Measurements from ENCODE around the gene BNIP2. TPM values are rescaled to one million over a fixed set of nuclear protein-coding genes. Genes with fewer than 3 reads are reported as not detected.
"Not testable (repeated sequence)": the region's sequence is repeated elsewhere in the genome, so short reads cannot be mapped to it uniquely, and the experiment has no call there.

BNIP2 gene
- total and polyA plus RNA-seq, 4 donors, result 33.0 to 90.5 (median 66.7) TPM

DNA sequence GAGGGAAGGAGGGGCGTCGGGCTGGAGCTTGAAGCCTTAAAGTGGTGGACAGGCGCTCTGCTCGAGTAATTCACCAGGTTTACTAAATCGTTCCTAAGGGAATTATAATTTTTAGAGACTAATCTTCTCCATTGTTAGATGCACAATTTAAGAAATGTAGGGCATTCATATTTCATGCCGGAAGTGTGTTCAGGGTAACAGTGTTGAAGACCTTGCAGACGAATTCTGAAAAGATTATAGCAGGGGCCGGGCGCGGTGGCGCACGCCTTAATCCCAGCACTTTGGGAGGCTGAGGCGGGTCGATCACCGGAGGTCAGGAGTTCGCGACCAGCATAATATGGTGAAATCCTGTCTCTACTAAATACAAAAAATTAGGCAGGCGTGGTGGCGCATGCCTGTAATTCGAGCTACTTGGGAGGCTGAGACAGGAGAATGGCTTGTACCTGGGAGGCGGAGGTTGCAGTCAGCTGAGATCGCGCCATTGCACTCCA is 31.4 kb downstream of the BNIP2 start:
- no peaks in the 10 kb centered on the region for H3K9me3 ChIP-seq (ENCODE audit: control insufficient read depth, low read length)
- intact Hi-C loops (cut with DNase I), result loop anchor here in 1 of 2 donors (2.0 kb wide), 1 partner anchor 31 kb away; the partner anchor contains the start of gene BNIP2
- H3K27me3 ChIP-seq (ENCODE audit: control insufficient read depth in 1 of 2, insufficient read depth in 2 of 2, low read length in 1 of 2), result no peaks in the 10 kb centered on the region
- peak overlapping the region; percentile 45 to 46 for H3K4me3 ChIP-seq (ENCODE audit: low read length in 2 of 2)
- DNase-seq, result no peak
- no peak overlapping the region for H3K27ac ChIP-seq (ENCODE audit: low read depth in 1 of 2, low read length in 2 of 2)
- 38 to 46% methylated on average over 23 of the region's 23 CpGs for WGBS, 2 donors
- ATAC-seq (ENCODE audit: low FRiP score), result peak; percentile 3
- peaks cover 2 to 12% of the 10 kb centered on the region in 2 donors for H3K4me1 ChIP-seq (ENCODE audit: control insufficient read depth in 1 of 2, insufficient read depth in 2 of 2, low read length in 2 of 2)
- H3K36me3 ChIP-seq (ENCODE audit: control insufficient read depth in 1 of 2, insufficient read depth in 2 of 2, low read length in 1 of 2), result no peaks in the 10 kb centered on the region

GRCh38 chr15:59656897-59657634 is 32.1 kb downstream of the BNIP2 start, which contains the start of gene GTF2A2:
TSS of gene GTF2A2 (minus strand) at chr15:59657515. CDS start at chr15:59652277, 5,238 bp downstream.
- DNase-seq (peak; percentile 97 to 98), ATAC-seq (ENCODE audit: low FRiP score) (peak; percentile 99)
- H3K27me3 ChIP-seq (ENCODE audit: control insufficient read depth in 1 of 2, insufficient read depth in 2 of 2, low read length in 1 of 2), result no peaks in the 10 kb centered on the region
- intact Hi-C loops (cut with DNase I), result loop anchor here in 1 of 2 donors (2.0 kb wide), 1 partner anchor 32 kb away; the partner anchor contains the start of gene BNIP2
- peak within 1 kb of the TSS in 1 of 2 donors; percentile 84 for H3K27ac ChIP-seq (ENCODE audit: low read depth in 1 of 2, low read length in 2 of 2)
- H3K36me3 ChIP-seq (ENCODE audit: control insufficient read depth in 1 of 2, insufficient read depth in 2 of 2, low read length in 1 of 2), result no peaks in the 10 kb centered on the region
- no peaks in the 10 kb centered on the region for H3K9me3 ChIP-seq (ENCODE audit: control insufficient read depth, low read length)
- peaks cover 2 to 12% of the 10 kb centered on the region in 2 donors for H3K4me1 ChIP-seq (ENCODE audit: control insufficient read depth in 1 of 2, insufficient read depth in 2 of 2, low read length in 2 of 2)
- H3K4me3 ChIP-seq (ENCODE audit: low read length in 2 of 2), result peak within 1 kb of the TSS; percentile 75 to 95
- 0% methylated on average over 47 to 59 of the region's 59 CpGs for WGBS, 2 donors

- no peaks in the 10 kb centered on the region for H3K27me3 ChIP-seq (ENCODE audit: control insufficient read depth in 1 of 2, insufficient read depth in 2 of 2, low read length in 1 of 2)
- peaks cover 2 to 12% of the 10 kb centered on the region in 2 donors for H3K4me1 ChIP-seq (ENCODE audit: control insufficient read depth in 1 of 2, insufficient read depth in 2 of 2, low read length in 2 of 2)
- no peak overlapping the region for H3K27ac ChIP-seq (ENCODE audit: low read depth in 1 of 2, low read length in 2 of 2)
- H3K9me3 ChIP-seq (ENCODE audit: control insufficient read depth, low read length), result no peaks in the 10 kb centered on the region
- H3K4me3 ChIP-seq (ENCODE audit: low read length in 2 of 2), result no peak overlapping the region
- intact Hi-C loops (cut with DNase I), result no loop called here
- no peaks in the 10 kb centered on the region for H3K36me3 ChIP-seq (ENCODE audit: control insufficient read depth in 1 of 2, insufficient read depth in 2 of 2, low read length in 1 of 2)
- ATAC-seq (ENCODE audit: low FRiP score), result no peak
- no peak for DNase-seq
- WGBS, 2 donors, result 94% methylated on average over 1 of the region's 1 CpG
Measured at GRCh38 chr15:59654046-59654445, 35.1 kb downstream of the BNIP2 start.

DNA sequence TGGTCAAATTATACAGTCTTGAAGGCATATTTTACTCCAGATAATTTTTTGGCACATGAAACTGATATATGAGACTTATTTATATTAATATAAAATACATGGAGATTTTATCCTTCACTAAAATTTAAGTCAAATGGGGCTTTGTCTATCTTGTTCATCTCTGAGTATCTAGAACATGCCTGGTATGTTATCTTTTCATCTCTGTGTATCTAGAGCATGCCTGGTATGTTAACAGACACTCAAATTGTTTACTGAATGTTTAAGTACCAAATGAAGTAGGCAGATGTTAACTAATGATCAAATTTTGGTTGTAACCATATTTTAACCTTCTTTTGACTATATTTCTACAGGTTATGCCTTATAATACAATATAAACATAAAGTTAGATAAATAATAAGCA is 39.5 kb downstream of the BNIP2 start:
- H3K27ac ChIP-seq (ENCODE audit: low read depth in 1 of 2, low read length in 2 of 2), result no peak overlapping the region
- no peaks in the 10 kb centered on the region for H3K27me3 ChIP-seq (ENCODE audit: control insufficient read depth in 1 of 2, insufficient read depth in 2 of 2, low read length in 1 of 2)
- peaks cover 0 to 1% of the 10 kb centered on the region in 2 donors for H3K4me1 ChIP-seq (ENCODE audit: control insufficient read depth in 1 of 2, insufficient read depth in 2 of 2, low read length in 2 of 2)
- H3K36me3 ChIP-seq (ENCODE audit: control insufficient read depth in 1 of 2, insufficient read depth in 2 of 2, low read length in 1 of 2), result no peaks in the 10 kb centered on the region
- DNase-seq (no peak), ATAC-seq (ENCODE audit: low FRiP score) (no peak)
- H3K4me3 ChIP-seq (ENCODE audit: low read length in 2 of 2), result no peak overlapping the region
- intact Hi-C loops (cut with DNase I), result no loop called here
- H3K9me3 ChIP-seq (ENCODE audit: control insufficient read depth, low read length), result no peaks in the 10 kb centered on the region

DNA sequence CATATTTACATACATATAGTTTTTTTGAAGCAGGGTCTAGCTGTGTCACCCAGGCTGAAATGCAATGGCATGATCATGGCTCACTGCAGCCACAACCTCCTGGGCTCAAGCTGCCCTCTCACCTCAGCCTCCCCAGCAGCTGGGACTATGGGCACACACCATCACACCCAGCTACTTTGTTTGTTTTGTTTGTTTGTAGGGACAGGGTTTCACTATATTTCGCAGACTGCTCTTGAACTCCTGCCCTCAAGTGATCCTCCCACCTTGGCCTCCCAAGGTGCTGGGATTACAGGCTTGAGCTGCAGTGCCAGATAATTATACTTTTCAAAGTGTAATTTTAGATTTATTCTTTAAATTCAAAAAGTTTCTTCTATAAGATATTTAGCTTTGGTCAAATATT is 42.0 kb downstream of the BNIP2 start:
- ATAC-seq (ENCODE audit: low FRiP score) (no peak), DNase-seq (no peak)
- Histone ChIP-seq H3K4me3 (ENCODE audit: low read length in 2 of 2) (no peak overlapping the region), H3K9me3 (ENCODE audit: control insufficient read depth, low read length) (no peaks in the 10 kb centered on the region), H3K27me3 (ENCODE audit: control insufficient read depth in 1 of 2, insufficient read depth in 2 of 2, low read length in 1 of 2) (no peaks in the 10 kb centered on the region), H3K27ac (ENCODE audit: low read depth in 1 of 2, low read length in 2 of 2) (no peak overlapping the region), H3K4me1 (ENCODE audit: control insufficient read depth in 1 of 2, insufficient read depth in 2 of 2, low read length in 2 of 2) (no peaks in the 10 kb centered on the region), H3K36me3 (ENCODE audit: control insufficient read depth in 1 of 2, insufficient read depth in 2 of 2, low read length in 1 of 2) (peaks cover 0 to 1% of the 10 kb centered on the region in 2 donors)
- intact Hi-C loops (cut with DNase I), result no loop called here
- 97 to 100% methylated on average over 1 of the region's 1 CpG for WGBS, 2 donors

DNA sequence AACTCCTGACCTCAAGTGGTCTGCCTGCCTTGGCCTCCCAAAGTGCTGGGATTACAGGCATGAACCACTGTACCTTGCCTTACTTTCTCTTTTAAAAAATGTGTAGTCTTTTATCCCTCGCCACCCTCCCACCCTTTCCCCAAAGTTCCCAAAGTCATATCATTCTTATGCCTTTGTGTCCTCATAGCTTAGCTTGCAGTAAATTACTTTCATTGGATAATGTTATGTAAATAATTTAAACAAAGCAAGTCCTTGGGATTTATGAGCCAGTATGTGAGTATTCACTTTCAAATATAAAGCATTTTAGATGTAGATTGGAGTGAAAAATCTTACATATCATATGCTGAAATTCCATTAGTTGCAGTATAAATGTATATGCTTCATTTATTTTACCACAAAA is 42.8 kb downstream of the BNIP2 start:
- 90 to 97% methylated on average over 1 of the region's 1 CpG for WGBS, 2 donors
- intact Hi-C loops (cut with DNase I), result no loop called here
- Histone ChIP-seq H3K36me3 (ENCODE audit: control insufficient read depth in 1 of 2, insufficient read depth in 2 of 2, low read length in 1 of 2) (peaks cover 0 to 1% of the 10 kb centered on the region in 2 donors), H3K27ac (ENCODE audit: low read depth in 1 of 2, low read length in 2 of 2) (no peak overlapping the region), H3K4me1 (ENCODE audit: control insufficient read depth in 1 of 2, insufficient read depth in 2 of 2, low read length in 2 of 2) (no peaks in the 10 kb centered on the region), H3K9me3 (ENCODE audit: control insufficient read depth, low read length) (no peaks in the 10 kb centered on the region), H3K4me3 (ENCODE audit: low read length in 2 of 2) (no peak overlapping the region), H3K27me3 (ENCODE audit: control insufficient read depth in 1 of 2, insufficient read depth in 2 of 2, low read length in 1 of 2) (no peaks in the 10 kb centered on the region)
- ATAC-seq (ENCODE audit: low FRiP score), result no peak
- no peak for DNase-seq

DNA sequence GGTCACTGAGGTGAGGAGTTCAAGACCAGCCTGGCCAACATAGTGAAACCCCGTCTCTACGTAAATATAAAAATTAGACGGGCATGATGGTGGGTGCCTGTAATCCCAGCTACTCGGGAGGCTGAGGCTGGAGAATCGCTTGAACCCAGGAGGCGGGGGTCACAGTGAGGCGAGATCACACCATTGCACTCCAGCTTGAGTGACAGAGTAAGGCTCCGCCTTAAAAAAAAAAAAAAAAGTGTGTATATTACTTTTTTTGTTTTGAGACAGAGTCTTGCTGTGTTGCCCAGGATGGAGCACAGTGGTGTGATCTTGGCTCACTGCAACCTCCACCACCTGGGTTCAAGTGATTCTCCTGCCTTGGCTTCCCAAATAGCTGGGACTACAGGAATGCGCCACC is 43.3 kb downstream of the BNIP2 start:
- 95% methylated on average over 9 of the region's 9 CpGs for WGBS, 2 donors
- H3K9me3 ChIP-seq (ENCODE audit: control insufficient read depth, low read length); DNase-seq; H3K27me3 ChIP-seq (ENCODE audit: control insufficient read depth in 1 of 2, insufficient read depth in 2 of 2, low read length in 1 of 2); intact Hi-C loops (cut with DNase I); ATAC-seq (ENCODE audit: low FRiP score); H3K4me1 ChIP-seq (ENCODE audit: control insufficient read depth in 1 of 2, insufficient read depth in 2 of 2, low read length in 2 of 2); H3K27ac ChIP-seq (ENCODE audit: low read depth in 1 of 2, low read length in 2 of 2); H3K36me3 ChIP-seq (ENCODE audit: control insufficient read depth in 1 of 2, insufficient read depth in 2 of 2, low read length in 1 of 2); H3K4me3 ChIP-seq (ENCODE audit: low read length in 2 of 2): not testable (repeated sequence)

DNA sequence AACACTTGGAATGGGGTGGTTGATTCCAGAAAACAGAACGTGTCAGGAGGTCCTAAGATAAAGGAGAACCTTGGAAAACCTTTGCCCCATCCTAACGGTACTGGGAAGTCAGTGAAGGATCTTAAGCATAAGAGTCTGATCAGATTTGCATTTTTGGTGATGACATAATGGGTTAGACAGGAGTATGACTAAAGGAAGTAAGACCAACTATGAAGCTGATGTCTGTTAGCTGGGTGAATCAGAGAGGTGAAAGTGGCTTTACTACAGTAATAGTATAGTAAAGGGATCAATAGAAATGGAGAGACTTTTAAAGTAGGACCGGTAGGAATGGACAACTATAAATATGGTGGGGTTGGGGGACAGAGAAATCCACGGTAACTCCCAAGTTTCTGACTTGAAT is 44.4 kb downstream of the BNIP2 start:
- WGBS, 2 donors, result 86% methylated on average over 4 of the region's 4 CpGs
- Histone ChIP-seq H3K4me3 (ENCODE audit: low read length in 2 of 2) (no peak overlapping the region), H3K4me1 (ENCODE audit: control insufficient read depth in 1 of 2, insufficient read depth in 2 of 2, low read length in 2 of 2) (no peaks in the 10 kb centered on the region), H3K9me3 (ENCODE audit: control insufficient read depth, low read length) (no peaks in the 10 kb centered on the region), H3K27ac (ENCODE audit: low read depth in 1 of 2, low read length in 2 of 2) (no peak overlapping the region), H3K36me3 (ENCODE audit: control insufficient read depth in 1 of 2, insufficient read depth in 2 of 2, low read length in 1 of 2) (peaks cover 0 to 1% of the 10 kb centered on the region in 2 donors), H3K27me3 (ENCODE audit: control insufficient read depth in 1 of 2, insufficient read depth in 2 of 2, low read length in 1 of 2) (no peaks in the 10 kb centered on the region)
- ATAC-seq (ENCODE audit: low FRiP score) (no peak), DNase-seq (no peak)
- intact Hi-C loops (cut with DNase I), result no loop called here

DNA sequence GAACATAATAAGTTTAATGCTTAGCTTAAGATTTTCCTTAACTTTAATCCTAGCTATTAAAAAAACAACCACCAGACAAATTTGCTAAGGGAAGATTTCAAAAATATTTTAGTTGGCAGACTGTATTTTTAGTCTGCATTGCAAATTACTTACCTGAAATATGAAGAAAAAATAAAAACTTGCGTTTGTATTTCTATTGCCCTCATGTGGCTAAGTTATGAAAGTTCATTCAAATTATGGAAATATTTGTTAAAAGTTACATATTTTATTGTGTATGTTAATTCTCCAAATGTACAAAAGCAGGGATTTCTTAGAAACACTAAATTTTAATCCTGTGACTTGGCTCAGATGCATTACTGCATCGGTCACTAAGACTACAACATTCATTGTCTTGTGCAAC is 46.8 kb downstream of the BNIP2 start:
- no peak overlapping the region for H3K27ac ChIP-seq (ENCODE audit: low read depth in 1 of 2, low read length in 2 of 2)
- H3K4me1 ChIP-seq (ENCODE audit: control insufficient read depth in 1 of 2, insufficient read depth in 2 of 2, low read length in 2 of 2), result no peaks in the 10 kb centered on the region
- no peaks in the 10 kb centered on the region for H3K27me3 ChIP-seq (ENCODE audit: control insufficient read depth in 1 of 2, insufficient read depth in 2 of 2, low read length in 1 of 2)
- ATAC-seq (ENCODE audit: low FRiP score) (no peak), DNase-seq (no peak)
- no peak overlapping the region for H3K4me3 ChIP-seq (ENCODE audit: low read length in 2 of 2)
- intact Hi-C loops (cut with DNase I), result no loop called here
- no peaks in the 10 kb centered on the region for H3K9me3 ChIP-seq (ENCODE audit: control insufficient read depth, low read length)
- peaks cover 0 to 1% of the 10 kb centered on the region in 2 donors for H3K36me3 ChIP-seq (ENCODE audit: control insufficient read depth in 1 of 2, insufficient read depth in 2 of 2, low read length in 1 of 2)
- 68 to 71% methylated on average over 2 of the region's 2 CpGs for WGBS, 2 donors

Measured in aorta (tissue), 5 donors.